Measurements from ENCODE around the gene PTPN14.
"Not testable (repeated sequence)": the region's sequence is repeated elsewhere in the genome, so short reads cannot be mapped to it uniquely, and the experiment has no call there.

Gene PTPN14

GRCh38 chr1:214540324-214540723, 11.1 kb downstream of the PTPN14 start:
- DNase-seq, result no peak

DNA sequence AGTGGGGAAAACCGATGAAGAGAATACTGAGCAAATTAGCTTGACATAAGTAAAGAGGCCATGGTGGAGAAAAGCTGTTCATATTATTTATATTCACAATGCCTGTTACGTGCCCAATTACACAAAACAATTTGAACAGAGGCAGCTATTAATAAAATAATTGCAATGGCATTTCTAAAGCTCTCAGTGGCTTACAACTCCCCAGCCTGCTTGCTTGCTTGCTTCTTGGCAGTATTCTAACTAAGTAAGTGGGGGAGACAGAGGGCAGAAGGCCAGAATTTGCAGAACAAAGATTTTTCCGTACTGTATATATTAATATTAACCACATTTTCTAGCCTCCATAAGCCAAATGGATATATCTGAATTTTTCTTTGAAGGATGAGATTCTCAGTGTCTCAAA, 12.9 kb downstream of the PTPN14 start:
- DNase-seq, result no peak

DNA sequence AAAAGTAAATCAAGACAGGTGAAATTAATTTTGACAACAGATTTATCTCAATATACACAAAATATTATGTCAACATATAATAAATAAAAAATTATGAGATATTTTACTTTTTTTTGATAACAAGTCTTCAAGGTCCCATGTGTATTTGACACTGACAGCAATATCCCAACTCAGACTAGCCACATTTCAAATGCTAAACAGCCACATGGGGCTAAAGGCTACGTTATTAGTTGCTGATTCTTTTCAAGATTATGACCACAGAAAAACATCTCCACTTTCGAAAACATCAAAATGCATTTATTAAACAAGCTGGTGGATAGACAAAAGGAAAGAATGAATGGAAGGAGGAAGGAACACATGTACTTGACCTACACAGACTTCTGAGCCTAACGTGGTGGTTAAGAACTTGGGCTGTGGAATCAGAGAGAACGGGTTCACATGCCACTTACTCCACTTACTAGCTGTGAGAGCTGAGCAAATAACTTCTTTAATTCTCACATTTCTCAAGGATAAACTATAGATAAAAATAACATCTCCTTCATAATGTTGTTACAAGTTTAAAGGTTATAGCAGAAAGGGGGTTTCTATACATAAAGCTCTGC, 13.4 kb downstream of the PTPN14 start:
- DNase-seq, result no peak

DNA sequence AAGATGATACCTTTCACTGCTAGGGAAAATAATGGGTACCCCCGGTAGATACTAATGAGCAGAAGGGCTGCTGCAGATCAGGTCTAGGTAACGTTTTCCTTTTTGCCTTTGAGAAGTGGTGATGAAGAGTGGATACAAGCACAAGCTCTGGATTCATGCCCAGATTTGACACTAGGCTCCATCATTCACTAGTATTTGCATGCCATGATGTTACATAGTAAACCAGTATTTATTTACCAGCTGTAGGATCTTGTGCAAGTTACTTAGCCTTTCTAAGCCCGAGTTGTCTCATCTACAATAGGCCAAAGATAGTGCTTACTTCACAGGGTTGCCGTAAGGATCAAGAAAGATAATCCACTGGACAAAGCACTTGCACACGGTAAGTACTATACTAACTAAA, 14.2 kb downstream of the PTPN14 start:
- DNase-seq, result no peak

DNA sequence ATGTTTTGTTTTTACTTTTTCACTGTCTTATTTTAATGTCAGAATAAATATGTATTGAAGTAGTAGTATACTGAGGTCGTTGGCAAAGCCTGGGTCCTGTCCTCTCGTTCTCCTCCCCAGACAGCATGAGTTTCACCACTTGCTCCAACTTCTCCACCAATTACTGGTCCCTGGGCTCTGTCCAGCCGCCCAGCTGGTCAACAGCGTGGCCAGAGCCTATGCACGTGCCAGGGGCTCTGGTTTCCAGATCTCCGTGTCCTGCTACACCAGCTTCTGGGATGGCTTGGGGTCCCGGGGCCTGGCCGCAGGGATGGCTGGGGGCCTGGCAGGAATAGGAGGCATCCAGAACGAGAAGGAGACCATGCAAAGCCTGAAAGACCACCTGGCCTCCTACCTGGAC, 19.3 kb downstream of the PTPN14 start:
- DNase-seq, result no peak

DNA sequence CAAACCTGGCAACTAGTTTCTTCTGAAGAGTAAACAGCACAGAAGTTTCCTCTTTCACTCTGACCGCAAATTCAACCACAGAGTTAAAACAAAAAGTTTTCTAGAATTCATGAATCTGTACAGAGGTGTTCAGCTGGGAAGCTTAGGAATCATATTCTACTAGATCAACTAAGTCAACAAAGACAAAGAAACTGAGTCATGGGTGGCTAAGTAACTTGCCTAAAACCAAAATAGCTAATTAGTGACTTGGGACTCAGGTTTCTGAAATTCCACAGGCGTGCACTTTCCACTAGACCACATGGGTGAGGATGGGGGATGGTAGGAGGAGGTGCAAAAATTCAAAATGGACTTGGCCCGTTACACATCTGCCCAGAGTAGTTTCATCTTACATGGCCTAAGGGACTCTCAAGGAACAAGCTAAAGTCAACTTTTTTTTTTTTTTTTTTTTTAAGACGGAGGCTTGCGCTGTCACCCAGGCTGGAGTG, 25.8 kb downstream of the PTPN14 start:
- DNase-seq, result no peak

DNA sequence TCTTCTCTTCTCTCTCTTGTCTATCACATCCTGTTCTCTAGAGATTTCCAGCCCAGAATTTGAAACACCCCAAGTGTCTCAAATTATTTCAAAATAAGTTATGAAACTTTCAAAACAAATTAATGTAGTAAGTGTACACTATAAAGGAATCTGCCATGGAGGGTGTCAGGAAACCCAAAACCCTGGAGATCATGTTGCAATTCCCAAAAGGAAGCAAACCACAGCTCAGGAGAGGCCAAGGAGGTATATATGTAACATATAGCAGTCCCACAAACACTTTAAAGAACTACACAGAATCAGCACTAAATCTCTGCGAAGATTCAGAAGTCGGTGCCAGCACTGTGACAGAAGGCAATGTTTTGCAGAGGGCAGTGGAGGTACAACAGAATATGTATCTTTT, 26.6 kb downstream of the PTPN14 start:
- DNase-seq, result no peak

GRCh38 chr1:214523124-214523824, 28.1 kb downstream of the PTPN14 start:
- no peak for DNase-seq

GRCh38 chr1:214521458-214521857, 29.9 kb downstream of the PTPN14 start:
- not testable (repeated sequence) for DNase-seq

DNA sequence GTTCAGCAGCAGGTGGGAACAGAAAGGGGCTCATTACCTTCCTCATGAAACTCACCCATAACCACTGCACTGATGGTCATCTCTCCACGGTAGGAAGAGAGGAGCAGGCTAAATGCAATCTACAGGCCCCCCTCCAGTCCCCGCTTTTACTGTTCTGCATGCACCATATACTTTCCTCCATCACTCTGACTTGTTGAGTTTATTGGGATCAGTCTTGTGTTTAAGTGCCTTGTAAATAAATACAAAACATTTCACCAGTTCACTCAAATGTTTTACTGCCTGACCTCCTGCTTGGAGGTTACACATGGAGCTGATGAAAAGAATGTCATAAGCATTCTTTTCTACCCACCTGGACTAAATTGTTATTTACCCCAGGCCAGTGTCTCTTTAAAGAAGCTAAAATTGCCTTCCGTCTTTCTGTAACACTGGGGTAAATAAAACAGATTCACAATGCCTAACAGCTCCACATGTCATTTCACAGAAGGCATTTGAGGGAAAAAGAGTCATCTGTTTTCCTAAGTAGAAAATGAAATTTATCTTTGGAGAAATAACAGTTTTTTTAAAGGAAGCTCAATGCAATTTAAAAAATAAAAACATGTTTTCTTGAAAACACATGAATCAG, 30.7 kb downstream of the PTPN14 start:
- no peak for DNase-seq

DNA sequence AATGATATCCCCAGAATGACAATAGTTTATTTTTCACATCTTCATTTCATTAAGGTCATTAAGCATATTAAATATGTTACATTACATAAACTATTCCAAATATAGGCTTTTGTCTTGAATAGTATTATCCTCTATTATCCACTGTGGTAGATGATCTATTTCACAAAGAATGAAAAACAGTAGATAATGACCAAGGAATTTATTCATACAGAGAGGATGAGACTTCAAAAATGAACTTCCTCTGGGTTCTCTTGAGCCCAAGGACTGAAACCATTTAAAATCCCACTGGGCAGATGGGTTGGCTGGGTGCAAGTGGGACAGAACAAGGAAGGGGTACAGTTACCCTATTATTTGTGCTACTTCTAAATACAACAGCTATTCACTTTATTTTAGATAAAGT, 33.0 kb downstream of the PTPN14 start:
- no peak for DNase-seq

GRCh38 chr1:214516434-214517326, 34.7 kb downstream of the PTPN14 start:
- DNase-seq, result no peak

DNA sequence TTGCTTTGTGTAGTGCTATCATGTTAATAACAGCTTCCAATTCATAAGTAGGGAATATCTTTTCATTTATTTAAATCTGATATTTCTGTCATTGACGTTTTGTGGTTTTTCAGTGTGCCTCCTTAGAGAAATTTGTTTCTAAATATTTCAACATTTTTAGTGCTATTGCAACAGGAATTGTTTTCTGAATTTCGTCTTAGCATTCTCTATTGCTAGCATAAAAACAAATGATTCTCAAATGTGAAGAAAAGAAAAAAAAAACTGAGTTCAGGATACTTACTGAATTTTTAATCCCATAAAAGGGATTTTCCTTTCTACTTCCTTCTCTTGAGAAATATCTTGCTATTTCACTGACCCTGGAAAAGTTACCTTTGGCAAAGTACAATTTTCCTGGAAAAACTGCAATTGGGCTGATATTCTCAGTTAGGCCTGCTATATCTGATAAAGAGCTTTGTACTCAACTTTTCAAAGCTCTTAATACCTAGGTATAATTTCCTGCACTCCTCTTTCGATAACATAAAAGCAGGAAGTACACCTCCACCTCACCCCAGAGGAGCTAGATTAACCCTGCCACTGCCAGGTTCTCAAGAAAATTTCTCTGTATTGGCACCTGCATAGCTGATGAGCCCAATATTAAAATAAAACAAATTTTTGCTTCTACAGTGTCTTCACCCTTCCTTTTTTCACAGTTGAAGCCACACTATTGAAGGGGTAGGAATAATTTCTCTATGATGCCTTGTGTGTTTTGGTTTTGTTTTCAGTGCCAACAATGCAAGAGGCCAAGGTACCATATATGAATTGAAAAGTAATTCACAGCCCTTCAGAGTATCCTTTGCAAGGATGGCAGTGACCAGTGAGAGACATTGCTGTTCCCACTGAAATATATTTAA, 35.6 kb downstream of the PTPN14 start:
- DNase-seq, result no peak

- no peak for DNase-seq
Measured at GRCh38 chr1:214514819-214515383, 36.5 kb downstream of the PTPN14 start.

GRCh38 chr1:214514032-214514818, 37.2 kb downstream of the PTPN14 start:
- DNase-seq, result no peak

DNA sequence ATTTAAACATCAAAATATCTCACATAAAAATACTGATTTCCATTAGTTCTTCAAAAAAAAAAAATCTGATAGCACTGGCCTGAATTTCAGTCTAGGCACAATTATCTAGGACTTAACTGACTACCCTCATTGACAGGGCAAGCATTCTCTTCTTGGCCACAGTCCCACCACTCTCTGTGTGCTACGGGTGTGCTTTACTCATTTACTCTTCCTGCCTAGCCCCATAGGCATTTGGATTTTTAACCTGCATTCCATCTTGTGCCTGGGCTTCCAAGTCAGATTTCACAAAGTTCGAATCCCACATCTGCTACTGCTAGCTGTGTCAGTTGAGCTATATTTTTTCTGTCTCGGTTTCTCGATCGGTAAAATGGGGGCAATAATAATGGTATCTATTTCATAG, 38.0 kb downstream of the PTPN14 start:
- no peak for DNase-seq

DNA sequence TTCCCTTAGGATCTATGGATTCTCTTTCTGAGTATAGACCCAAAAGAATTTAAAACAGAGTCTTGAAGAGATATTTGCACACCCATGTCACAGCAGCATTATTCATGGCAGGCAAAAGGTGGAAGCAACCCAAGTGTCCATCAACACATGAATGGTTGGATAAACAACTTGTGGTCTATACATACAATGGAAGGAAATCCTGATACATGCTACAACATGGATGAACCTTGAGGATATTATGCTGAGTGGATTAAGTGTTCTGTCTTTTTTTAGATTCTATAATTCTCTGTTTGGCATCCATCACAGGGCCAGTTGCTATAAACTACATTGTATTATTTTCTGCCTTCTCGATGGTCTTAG, 39.8 kb downstream of the PTPN14 start:
- DNase-seq, result no peak

DNA sequence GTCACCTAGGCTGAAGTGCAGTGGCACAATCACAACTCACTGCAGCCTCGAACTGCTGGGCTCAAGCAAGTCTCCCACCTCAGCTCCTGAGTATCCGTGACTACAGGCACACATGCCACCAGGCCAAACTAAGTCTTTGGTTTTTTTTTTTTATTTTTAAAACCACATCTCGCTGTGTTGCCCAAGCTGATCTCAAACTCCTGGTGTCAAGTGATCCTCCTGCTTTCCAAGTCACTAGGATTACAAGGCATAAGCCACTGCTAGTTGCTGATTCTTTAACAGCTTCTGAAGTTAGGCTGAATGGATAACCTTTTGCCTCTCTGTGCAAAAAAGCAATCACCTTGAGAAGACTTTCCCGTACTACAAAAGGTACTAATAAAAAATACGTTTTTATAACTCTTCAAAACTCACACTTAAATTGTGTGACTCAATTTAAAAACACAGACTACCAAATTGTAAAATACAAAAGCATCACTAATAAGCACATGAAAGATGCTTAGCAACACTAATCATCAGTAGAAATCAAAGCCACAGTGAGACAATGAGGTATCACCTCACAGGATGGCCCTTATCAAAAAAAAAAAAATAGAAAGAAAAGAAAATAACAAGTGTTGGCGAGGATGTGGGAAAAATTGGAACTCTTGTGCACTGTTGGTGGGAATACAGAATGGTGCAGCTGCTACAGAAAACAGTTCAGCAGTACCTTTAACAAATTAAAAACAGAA, 40.3 kb downstream of the PTPN14 start:
- DNase-seq, result no peak

- DNase-seq, result no peak
Measured at GRCh38 chr1:214510477-214510876, 40.9 kb downstream of the PTPN14 start.

DNA sequence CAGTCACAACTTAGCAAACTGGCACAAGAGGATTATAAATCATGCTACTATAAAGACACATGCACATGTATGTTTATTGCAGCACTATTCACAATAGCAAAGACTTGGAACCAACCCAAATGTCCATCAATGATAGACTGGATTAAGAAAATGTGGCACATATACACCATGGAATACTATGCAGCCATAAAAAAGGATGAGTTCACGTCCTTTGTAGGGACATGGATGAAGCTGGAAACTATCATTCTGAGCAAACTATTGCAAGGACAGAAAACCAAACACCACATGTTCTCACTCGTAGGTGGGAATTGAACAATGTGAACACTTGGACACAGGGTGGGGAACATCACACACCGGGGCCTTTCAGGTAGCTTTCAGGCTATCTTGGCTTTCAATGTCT, 41.8 kb downstream of the PTPN14 start:
- DNase-seq, result not testable (repeated sequence)
